Body of pancreas (tissue), 4 donors: ENCODE data around the gene RPS6KA3. TPM values are rescaled to one million over a fixed set of nuclear protein-coding genes. Genes with fewer than 3 reads are reported as not detected.
"Not testable (repeated sequence)": the region's sequence is repeated elsewhere in the genome, so short reads cannot be mapped to it uniquely, and the experiment has no call there.

Experiments
- ATAC-seq: fragments of 150-250 bp; one replicate; pipeline ENCODE4 v1.9.1; 2016
- DNase-seq, 4 donors: peaks; one replicate each; pipeline ENCODE4 v3.0.0-alpha.2; 2019
- H3K27ac ChIP-seq, 4 donors: fragments of 200-600 bp; sonication (generic); 1 replicate in 3 of 4; 2 replicates in 1 of 4; pipeline versions ENCODE4 v1.5.1 to v1.6.1; 2016 to 2019; ENCODE audit warnings: mild to moderate bottlenecking in 1 of 4, mixed read lengths in 1 of 4, moderate library complexity in 1 of 4
- H3K27me3 ChIP-seq, 2 donors: fragments of 200-600 bp; sonication (generic); one replicate each; pipeline ENCODE4 v1.6.0; 2016; ENCODE audit warnings: mild to moderate bottlenecking in 1 of 2
- H3K36me3 ChIP-seq, 2 donors: fragments of 200-600 bp; sonication (generic); replicated peaks in 1 of 2; 2 replicates each; pipeline ENCODE4 v1.5.1; 2016; ENCODE audit warnings: low read depth in 2 of 2; ENCODE audit not compliant: insufficient read depth in 1 of 2
- H3K4me1 ChIP-seq: fragments of 200-600 bp; sonication (generic); one replicate; pipeline ENCODE4 v1.6.0; 2016
- H3K4me3 ChIP-seq, 2 donors: fragments of 200-600 bp; sonication (generic); 1 replicate in 1 of 2; 2 replicates in 1 of 2; pipeline ENCODE4 v1.5.1; 2016 to 2019
- H3K9me3 ChIP-seq, 3 donors: fragments of 200-600 bp; sonication (generic); 1 replicate in 2 of 3; 2 replicates in 1 of 3; pipeline ENCODE4 v1.5.1; 2016
- POLR2A ChIP-seq, 3 donors: fragments of 450-650 bp; IDR thresholded peaks; one replicate each; pipeline ENCODE4 v1.6.1; 2016; ENCODE audit warnings: antibody characterized with exemption in 3 of 3, mild to moderate bottlenecking in 2 of 3
- WGBS, 2 donors: methylation state at CpG; one replicate each; pipeline ENCODE4 v1.1.5; 2017; 5-methylcytosine and 5-hydroxymethylcytosine counted together
- intact Hi-C: fragments of 100-400 bp; cut with DNase I; formaldehyde crosslinking; loops from one replicate; pipeline ENCODE4 v1.15.1; 2023
- total RNA-seq, 2 donors: library from RNA; depleted of rRNA; stranded (reverse); fragments of >200 nt; gene quantifications; one replicate each; pipeline ENCODE4 v1.1.0, GENCODE V29; 2016
- TF ChIP-seq, protein P1 (sequence below), 7 experiments: fragments of 450-650 bp in 4 of 7; fragments of 200-600 bp in 3 of 7; sonication (generic) in 3 of 7; IDR thresholded peaks; one replicate each; pipeline ENCODE4 v1.5.1; 2016 to 2019; ENCODE audit warnings: antibody characterized with exemption in 7 of 7

Gene RPS6KA3
- total RNA-seq, 2 donors from 2014 or later: 16.2 to 27.5 TPM

DNA sequence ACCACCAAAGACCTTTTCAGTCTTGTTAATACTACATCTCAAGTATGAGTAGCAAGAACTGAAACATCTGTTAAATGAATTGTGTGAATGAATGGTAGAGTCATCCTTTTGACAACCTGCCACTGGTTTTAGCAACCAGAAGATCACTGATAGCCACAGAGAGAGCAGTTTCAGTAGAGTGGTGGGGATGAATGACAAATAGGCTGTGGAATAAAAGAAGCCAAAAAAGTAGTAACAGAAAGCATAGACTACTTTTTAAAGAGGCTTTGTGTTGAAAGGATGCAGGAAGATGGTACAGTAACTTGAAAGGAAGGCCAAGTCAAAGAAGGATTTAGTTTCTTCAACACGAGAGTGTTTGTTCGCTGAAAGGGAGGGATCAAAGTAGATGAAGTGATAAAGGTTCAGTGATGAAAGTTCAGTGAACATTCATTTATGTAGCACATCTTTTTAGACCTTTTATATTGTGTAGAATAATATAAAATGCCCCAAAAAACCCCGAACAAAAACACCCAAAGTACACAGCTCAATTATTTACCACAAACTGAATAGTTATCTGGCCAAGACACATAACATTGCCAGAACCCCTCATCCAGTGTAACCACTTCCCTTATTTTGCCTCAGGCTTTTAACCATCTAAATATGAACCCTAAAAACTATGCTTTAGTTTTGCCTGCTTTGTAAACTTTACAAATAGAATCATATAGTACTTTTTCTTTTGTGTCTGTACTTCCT is 84.9 kb downstream of the RPS6KA3 start:
- WGBS, 2 donors: 81 to 95% methylated on average over 3 of the region's 3 CpGs

DNA sequence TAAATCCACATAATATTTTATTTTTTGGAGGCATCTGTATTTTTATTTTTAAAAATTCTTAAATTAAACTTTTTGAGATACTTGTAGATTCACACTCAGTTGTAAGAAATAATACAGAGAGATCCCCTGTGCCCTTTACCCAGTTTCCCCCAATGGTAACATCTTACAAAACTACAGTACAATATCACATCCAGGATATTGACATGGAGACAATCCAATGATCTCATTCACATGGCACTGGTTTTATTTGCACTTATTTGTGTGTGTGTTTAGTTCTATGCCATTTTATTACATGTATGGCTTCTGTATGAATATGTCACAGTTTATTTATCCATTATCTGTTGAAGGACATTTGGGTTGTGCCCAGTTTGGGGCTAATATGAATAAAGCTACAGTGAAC is 89.6 kb downstream of the RPS6KA3 start:
- Histone ChIP-seq H3K27ac (no peak overlapping the region), H3K27me3 (no peaks in the 10 kb centered on the region), H3K4me1 (no peaks in the 10 kb centered on the region), H3K4me3 (no peak overlapping the region), H3K36me3 (peaks cover 0 to 3% of the 10 kb centered on the region in 2 donors), H3K9me3 (no peaks in the 10 kb centered on the region)
- DNase-seq (no peak), ATAC-seq (no peak)
- intact Hi-C loops: no loop called here
- TF ChIP-seq, protein P1, sequence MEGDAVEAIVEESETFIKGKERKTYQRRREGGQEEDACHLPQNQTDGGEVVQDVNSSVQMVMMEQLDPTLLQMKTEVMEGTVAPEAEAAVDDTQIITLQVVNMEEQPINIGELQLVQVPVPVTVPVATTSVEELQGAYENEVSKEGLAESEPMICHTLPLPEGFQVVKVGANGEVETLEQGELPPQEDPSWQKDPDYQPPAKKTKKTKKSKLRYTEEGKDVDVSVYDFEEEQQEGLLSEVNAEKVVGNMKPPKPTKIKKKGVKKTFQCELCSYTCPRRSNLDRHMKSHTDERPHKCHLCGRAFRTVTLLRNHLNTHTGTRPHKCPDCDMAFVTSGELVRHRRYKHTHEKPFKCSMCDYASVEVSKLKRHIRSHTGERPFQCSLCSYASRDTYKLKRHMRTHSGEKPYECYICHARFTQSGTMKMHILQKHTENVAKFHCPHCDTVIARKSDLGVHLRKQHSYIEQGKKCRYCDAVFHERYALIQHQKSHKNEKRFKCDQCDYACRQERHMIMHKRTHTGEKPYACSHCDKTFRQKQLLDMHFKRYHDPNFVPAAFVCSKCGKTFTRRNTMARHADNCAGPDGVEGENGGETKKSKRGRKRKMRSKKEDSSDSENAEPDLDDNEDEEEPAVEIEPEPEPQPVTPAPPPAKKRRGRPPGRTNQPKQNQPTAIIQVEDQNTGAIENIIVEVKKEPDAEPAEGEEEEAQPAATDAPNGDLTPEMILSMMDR (IDR thresholded peaks at IDR 0.05): no peak
- no peak for TF ChIP-seq POLR2A (IDR thresholded peaks at IDR 0.05)

More for the DNA sequence above, 84.9 kb downstream of the RPS6KA3 start:
- Histone ChIP-seq H3K27ac (no peak overlapping the region), H3K4me3 (no peak overlapping the region), H3K9me3 (no peaks in the 10 kb centered on the region), H3K4me1 (no peaks in the 10 kb centered on the region), H3K27me3 (no peaks in the 10 kb centered on the region), H3K36me3 (no peaks in the 10 kb centered on the region)
- intact Hi-C loops: no loop called here
- ATAC-seq: no peak
- TF ChIP-seq POLR2A (IDR thresholded peaks at IDR 0.05): no peak
- TF ChIP-seq, protein P1 (IDR thresholded peaks at IDR 0.05): no peak
- no peak for DNase-seq

DNA sequence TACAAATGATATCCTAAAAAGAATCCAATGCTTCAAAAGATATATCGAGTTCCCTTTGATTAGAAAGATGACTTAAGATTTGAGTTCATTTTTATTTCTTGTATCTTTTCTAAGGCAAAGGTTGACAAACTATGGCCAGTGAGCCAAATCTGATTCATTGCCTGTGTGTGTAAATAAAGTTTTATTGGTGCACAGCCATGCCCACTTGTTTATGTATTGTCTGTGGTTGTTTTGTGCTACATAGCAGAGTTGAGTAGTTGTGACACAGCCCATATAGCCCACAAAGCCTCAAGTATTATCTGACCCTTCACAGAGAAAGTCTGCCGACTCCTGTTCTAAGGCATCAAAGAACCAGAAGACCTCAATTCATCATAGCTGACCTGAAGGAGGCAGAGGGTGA is 92.9 kb downstream of the RPS6KA3 start:
- TF ChIP-seq POLR2A (IDR thresholded peaks at IDR 0.05): no peak
- TF ChIP-seq, protein P1 (IDR thresholded peaks at IDR 0.05): no peak
- no peak overlapping the region for H3K27ac ChIP-seq
- H3K27me3 ChIP-seq: no peaks in the 10 kb centered on the region
- H3K4me1 ChIP-seq: no peaks in the 10 kb centered on the region
- no peaks in the 10 kb centered on the region for H3K9me3 ChIP-seq
- intact Hi-C loops: no loop called here
- 92 to 94% methylated on average over 2 of the region's 2 CpGs for WGBS, 2 donors
- ATAC-seq (no peak), DNase-seq (no peak)
- H3K36me3 ChIP-seq: peaks cover 0 to 3% of the 10 kb centered on the region in 2 donors
- no peak overlapping the region for H3K4me3 ChIP-seq

DNA sequence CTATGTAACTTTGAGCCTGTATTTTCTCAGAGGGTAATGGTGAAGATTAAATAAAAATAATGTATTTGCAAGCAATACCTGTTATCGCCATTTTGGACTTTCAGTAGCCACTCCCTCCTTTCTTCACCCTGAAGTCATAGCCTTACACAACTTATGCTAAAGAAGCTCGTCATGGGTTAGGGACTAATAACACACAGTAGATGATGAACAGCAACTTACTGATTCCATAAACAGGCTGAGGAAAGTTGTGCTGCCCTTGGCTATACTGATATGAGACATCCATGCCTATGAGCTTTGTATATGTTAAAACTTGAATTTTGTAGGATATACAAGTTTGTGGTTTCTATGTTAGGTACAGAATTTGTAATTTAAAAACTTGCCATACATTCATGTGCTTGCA is 93.4 kb downstream of the RPS6KA3 start:
- TF ChIP-seq, protein P1 (IDR thresholded peaks at IDR 0.05): no peak
- no peak for TF ChIP-seq POLR2A (IDR thresholded peaks at IDR 0.05)
- intact Hi-C loops: no loop called here

DNA sequence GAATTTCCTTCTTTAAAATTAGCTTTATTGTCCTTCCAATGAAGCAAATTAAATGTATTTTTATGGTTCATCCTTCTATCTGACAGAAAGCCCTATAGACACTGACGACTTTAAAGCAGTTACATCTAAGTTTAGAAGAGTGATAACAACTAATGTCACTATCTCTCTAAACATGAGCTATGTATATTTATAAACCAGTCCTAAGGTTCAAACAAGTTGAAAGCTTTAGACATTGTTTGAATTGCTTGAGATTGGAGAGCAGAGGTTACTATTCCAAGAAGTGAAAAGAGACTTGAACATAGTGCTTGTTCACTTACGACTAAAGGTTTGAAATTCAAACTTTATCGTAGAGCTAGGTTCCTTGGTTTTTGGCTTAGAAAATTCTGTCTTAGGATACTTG is 94.8 kb downstream of the RPS6KA3 start:
- TF ChIP-seq, protein P1 (IDR thresholded peaks at IDR 0.05): no peak
- no peak for TF ChIP-seq POLR2A (IDR thresholded peaks at IDR 0.05)
- Histone ChIP-seq H3K4me1 (no peaks in the 10 kb centered on the region), H3K4me3 (no peak overlapping the region), H3K27ac (no peak overlapping the region), H3K9me3 (no peaks in the 10 kb centered on the region), H3K36me3 (peaks cover 0 to 3% of the 10 kb centered on the region in 2 donors), H3K27me3 (no peaks in the 10 kb centered on the region)
- DNase-seq: no peak
- WGBS, 2 donors: 86 to 89% methylated on average over 3 of the region's 3 CpGs
- intact Hi-C loops: no loop called here
- ATAC-seq: no peak

More for the DNA sequence above, 93.4 kb downstream of the RPS6KA3 start:
- H3K27me3 ChIP-seq: no peaks in the 10 kb centered on the region
- no peak for DNase-seq
- H3K36me3 ChIP-seq: peaks cover 0 to 3% of the 10 kb centered on the region in 2 donors
- no peak overlapping the region for H3K27ac ChIP-seq
- ATAC-seq: no peak
- no peaks in the 10 kb centered on the region for H3K9me3 ChIP-seq
- WGBS, 2 donors: 95 to 100% methylated on average over 2 of the region's 2 CpGs
- H3K4me3 ChIP-seq: no peak overlapping the region
- H3K4me1 ChIP-seq: no peaks in the 10 kb centered on the region

DNA sequence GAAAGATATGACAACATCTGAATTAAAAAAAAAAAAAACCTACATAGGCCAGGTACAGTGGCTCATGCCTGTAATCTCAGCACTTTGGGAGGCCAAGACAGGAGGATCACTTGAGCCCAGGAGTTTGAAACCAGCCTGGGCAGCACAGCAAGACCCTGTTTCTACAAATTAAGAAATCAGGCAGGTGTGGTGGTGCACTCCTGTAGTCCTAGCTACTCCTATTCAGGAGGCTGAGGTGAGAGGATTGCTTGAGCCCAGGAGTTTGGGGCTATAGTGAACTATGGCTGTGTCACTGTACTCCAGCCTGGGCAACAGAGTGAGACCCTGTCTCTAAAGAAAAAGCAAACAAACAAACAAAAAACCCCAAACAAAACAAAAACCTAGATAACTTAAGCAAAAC is 104.2 kb downstream of the RPS6KA3 start:
- H3K27ac ChIP-seq, H3K27me3 ChIP-seq, intact Hi-C loops, DNase-seq, H3K4me1 ChIP-seq, ATAC-seq, H3K9me3 ChIP-seq, H3K36me3 ChIP-seq, H3K4me3 ChIP-seq: not testable (repeated sequence)
